Glutamatergic neuron (in vitro differentiated cells): ENCODE measurements around the gene HMGXB3. TPM values are rescaled to one million over a fixed set of nuclear protein-coding genes. Genes with fewer than 3 reads are reported as not detected.
A peak's percentile ranks its signal among the peaks of the same experiment; 100 is the strongest.

Experiments used
- DNase-seq: peaks from one replicate; pipeline ENCODE4 v3.0.0; 2022
- H3K27ac Mint-ChIP-seq: one replicate; pipeline ENCODE4 v1.8.0; 2020; ENCODE audit warnings: mild to moderate bottlenecking, mixed read lengths, inconsistent platforms; ENCODE audit not compliant: unreplicated experiment
- H3K27me3 Mint-ChIP-seq: one replicate; pipeline ENCODE4 v1.8.0; 2020; ENCODE audit warnings: mild to moderate bottlenecking, moderate library complexity, mixed read lengths, inconsistent platforms; ENCODE audit not compliant: unreplicated experiment
- H3K36me3 Mint-ChIP-seq: one replicate; pipeline ENCODE4 v1.8.0; 2020; ENCODE audit warnings: mild to moderate bottlenecking, mixed read lengths, inconsistent platforms; ENCODE audit not compliant: unreplicated experiment
- H3K4me1 Mint-ChIP-seq: one replicate; pipeline ENCODE4 v1.8.0; 2020; ENCODE audit warnings: mild to moderate bottlenecking, low read depth, mixed read lengths, inconsistent platforms; ENCODE audit not compliant: unreplicated experiment
- H3K4me3 Mint-ChIP-seq: one replicate; pipeline ENCODE4 v1.8.0; 2020; ENCODE audit warnings: mild to moderate bottlenecking, mixed read lengths, inconsistent platforms; ENCODE audit not compliant: unreplicated experiment
- H3K9me3 Mint-ChIP-seq: one replicate; pipeline ENCODE4 v1.8.0; 2020; ENCODE audit warnings: mild to moderate bottlenecking, moderate library complexity, mixed read lengths, inconsistent platforms; ENCODE audit not compliant: unreplicated experiment
- total RNA-seq: library from RNA; stranded (reverse); fragmentation: NEBNext Ultra II Directional; extraction: Animal tissue kit (Norgen Biotek cat#: 25700); gene quantifications from one replicate; pipeline ENCODE4 v1.2.1, GENCODE V29; 2021; ENCODE audit not compliant: unreplicated experiment
- TF ChIP-seq, protein P1 (sequence below): fragments of 200-600 bp; sonication (generic); IDR thresholded peaks from one replicate; pipeline ENCODE4 v1.5.0; 2021; ENCODE audit not compliant: partially characterized antibody, unreplicated experiment

The HMGXB3 gene
- total RNA-seq, 1 donor from 2014 or later, result 48.6 TPM

DNA sequence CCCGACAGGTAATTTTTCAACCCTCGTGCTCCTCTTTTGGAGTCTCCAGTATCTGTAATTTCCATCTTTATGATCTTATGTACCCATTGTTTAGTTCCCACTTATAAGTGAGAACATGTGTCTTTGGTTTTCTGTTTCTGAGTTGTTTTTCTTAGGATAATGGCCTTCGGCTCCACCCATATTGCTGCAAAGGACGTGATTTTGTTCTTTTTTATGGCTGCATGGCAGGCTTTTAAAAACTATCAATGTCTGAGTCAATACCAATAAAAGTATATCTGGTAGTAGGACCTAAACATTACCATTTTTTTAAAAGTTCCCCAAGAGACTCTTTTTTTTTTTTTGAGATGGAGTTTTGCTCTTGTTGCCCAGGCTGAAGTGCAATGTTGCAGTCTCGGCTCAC is 43.9 kb upstream of the HMGXB3 start:
- H3K36me3 Mint-ChIP-seq, result no peaks in the 10 kb centered on the region
- no peak overlapping the region for H3K27ac Mint-ChIP-seq
- H3K9me3 Mint-ChIP-seq, result peaks cover 9% of the 10 kb centered on the region
- H3K4me3 Mint-ChIP-seq, result no peak overlapping the region
- H3K4me1 Mint-ChIP-seq, result peaks cover 9% of the 10 kb centered on the region
- TF ChIP-seq, protein P1, sequence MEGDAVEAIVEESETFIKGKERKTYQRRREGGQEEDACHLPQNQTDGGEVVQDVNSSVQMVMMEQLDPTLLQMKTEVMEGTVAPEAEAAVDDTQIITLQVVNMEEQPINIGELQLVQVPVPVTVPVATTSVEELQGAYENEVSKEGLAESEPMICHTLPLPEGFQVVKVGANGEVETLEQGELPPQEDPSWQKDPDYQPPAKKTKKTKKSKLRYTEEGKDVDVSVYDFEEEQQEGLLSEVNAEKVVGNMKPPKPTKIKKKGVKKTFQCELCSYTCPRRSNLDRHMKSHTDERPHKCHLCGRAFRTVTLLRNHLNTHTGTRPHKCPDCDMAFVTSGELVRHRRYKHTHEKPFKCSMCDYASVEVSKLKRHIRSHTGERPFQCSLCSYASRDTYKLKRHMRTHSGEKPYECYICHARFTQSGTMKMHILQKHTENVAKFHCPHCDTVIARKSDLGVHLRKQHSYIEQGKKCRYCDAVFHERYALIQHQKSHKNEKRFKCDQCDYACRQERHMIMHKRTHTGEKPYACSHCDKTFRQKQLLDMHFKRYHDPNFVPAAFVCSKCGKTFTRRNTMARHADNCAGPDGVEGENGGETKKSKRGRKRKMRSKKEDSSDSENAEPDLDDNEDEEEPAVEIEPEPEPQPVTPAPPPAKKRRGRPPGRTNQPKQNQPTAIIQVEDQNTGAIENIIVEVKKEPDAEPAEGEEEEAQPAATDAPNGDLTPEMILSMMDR, result no peak
- DNase-seq, result no peak
- H3K27me3 Mint-ChIP-seq, result peaks cover 6% of the 10 kb centered on the region

DNA sequence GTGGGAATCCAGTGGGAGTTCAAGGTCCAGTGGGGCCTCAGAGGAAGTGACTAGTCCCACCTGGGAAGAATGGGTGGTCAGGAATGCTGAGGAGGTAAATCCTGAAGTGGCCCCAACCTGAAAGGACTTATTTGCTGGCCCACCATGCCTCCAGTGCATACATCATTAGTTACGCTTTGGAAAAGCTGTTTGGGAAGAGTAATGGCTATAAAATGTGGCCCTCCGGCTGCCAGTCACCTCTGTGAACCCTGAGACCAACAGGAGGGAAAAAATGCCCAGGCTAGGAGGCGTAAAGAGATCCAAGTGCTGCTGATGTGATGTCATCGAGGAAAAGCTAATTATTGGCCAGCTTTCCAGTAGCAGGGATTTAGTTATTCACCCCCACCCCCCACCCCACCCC is 42.7 kb upstream of the HMGXB3 start:
- no peak overlapping the region for H3K4me3 Mint-ChIP-seq
- no peaks in the 10 kb centered on the region for H3K36me3 Mint-ChIP-seq
- H3K27ac Mint-ChIP-seq, result no peak overlapping the region
- H3K4me1 Mint-ChIP-seq, result peaks cover 9% of the 10 kb centered on the region
- H3K9me3 Mint-ChIP-seq, result peaks cover 10% of the 10 kb centered on the region
- peaks cover 6% of the 10 kb centered on the region for H3K27me3 Mint-ChIP-seq
- TF ChIP-seq, protein P1, result no peak
- no peak for DNase-seq

DNA sequence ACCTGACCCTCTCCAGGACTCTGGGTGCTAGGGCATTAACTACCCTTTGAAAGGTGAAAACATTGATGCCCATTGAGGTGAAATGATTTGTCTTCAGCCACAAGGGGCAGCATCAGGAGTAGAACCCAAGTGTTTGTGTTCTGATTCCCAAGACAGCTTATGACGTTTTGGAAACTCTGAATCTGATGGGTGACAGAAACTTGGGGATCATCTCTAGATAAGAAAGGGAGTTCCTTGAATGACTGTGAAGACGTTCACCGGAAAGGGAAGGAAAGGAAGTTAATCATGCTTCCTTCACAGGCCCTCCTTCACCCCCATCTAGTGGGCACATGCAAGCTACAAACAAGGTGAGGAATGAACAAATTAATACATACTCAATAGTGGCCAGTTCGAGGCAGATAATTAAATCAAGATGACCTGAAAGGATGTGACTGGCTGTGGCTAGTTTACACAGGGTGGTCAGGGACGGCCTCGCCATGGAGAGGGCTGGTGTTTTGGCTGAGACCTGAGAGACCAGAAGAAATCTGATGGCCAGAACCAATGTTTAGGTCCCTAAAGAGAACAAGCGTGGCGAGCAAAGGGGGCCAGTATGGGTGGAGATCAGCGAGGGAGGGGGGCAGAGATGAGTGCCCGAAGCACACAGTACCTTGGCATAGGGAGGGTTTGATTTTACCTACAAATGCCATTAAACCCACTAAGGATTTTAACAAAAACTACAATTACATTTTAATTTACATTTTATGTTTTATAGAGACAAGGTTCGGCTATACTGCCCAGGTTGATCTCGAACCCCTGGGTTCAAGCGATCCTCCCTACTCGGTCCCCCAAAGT is 40.9 kb upstream of the HMGXB3 start:
- no peak for DNase-seq
- Mint-ChIP-seq H3K27ac (peak overlapping the region; percentile 90), H3K4me1 (peaks cover 9% of the 10 kb centered on the region), H3K27me3 (peaks cover 9% of the 10 kb centered on the region), H3K9me3 (peaks cover 10% of the 10 kb centered on the region), H3K36me3 (no peaks in the 10 kb centered on the region), H3K4me3 (peak overlapping the region; percentile 96)
- TF ChIP-seq, protein P1, result peak; percentile 53

DNA sequence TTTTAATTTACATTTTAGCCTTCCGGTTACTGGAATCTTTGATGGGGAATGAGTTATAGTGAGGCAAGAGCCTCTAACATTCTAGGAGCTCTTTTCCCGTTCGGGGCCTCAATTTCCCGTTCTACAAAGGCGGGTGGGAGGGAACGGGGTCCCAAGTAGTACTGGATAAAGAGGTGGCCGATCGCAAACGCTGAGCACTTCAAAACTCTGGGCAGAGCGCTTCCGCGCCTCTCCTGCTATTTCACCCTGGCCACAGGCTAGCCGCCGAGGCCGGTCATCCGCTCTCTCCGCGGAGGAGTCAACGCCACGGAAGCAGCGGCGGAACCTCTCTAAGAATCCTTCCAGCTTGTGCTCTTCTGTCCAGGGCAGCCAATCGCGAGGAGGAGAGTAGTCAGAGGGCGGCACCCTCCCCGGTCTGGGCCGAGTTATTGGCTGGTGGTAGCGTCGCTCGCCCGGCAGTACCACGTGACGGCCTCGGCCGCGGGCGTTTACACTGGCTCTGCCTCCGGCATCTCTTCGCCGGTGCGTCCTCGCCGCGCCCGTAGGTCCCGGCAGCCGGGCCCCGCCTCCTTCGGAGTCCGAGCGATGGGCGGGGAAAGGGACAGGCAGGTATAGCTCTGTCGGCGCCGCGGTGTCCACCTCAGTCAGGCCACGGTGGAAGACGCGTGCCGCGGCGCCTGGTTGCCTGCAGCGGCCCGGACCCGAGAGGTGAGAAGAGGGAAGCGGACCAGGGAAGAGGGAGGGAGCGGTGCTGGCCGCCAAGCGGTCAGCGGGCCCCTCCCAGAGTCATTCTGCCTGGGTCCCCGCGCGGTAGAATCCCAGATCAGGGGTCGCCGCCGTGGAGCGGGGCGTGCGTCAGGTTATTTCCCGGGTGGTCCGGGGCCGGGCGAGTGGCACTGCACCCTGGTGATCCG is 40.0 kb upstream of the HMGXB3 start, which contains the start of gene SLC26A2:
TSS of gene SLC26A2 (plus strand) at position 487 of the 914 bp plus-strand sequence. CDS start 16,895 bp downstream, outside the sequence.
- TF ChIP-seq, protein P1, result no peak
- Mint-ChIP-seq H3K4me3 (peak within 1 kb of the TSS; percentile 96), H3K27ac (peak within 1 kb of the TSS; percentile 94), H3K9me3 (peaks cover 10% of the 10 kb centered on the region), H3K27me3 (peaks cover 9% of the 10 kb centered on the region), H3K36me3 (no peaks in the 10 kb centered on the region), H3K4me1 (peaks cover 9% of the 10 kb centered on the region)
- DNase-seq, result peak; percentile 95
